Inflammatory macrophage treated with lipopolysaccharide for 1 hour (primary cell): Measurements from ENCODE around the gene DNAJC2.
"Not testable (repeated sequence)": the region's sequence is repeated elsewhere in the genome, so short reads cannot be mapped to it uniquely, and the experiment has no call there.

ENCODE experiments used
- DNase-seq, 2 donors: peaks; one replicate each; pipeline ENCODE4 v3.0.0-alpha.2; 2020 to 2022

The DNAJC2 gene

DNA sequence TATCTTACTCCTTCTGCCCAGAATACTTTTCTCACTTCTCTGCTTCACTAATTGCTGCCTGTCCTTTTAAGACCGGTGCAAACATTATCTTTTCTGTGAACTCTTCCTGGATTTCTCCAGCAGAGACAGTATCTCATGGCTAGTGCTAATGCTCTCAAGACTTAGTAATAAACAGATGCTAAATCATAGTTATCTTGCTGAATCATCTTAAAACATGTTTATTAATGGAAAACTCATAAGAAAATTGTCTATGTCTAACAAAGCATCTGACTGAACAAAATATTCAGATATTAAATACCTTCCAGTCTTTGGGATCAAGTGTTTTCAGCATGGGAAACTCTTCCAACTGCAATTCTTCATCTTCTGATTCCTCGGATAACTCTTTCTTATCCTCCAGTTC is 3.1 kb downstream of the DNAJC2 start:
- DNase-seq: no peak

DNA sequence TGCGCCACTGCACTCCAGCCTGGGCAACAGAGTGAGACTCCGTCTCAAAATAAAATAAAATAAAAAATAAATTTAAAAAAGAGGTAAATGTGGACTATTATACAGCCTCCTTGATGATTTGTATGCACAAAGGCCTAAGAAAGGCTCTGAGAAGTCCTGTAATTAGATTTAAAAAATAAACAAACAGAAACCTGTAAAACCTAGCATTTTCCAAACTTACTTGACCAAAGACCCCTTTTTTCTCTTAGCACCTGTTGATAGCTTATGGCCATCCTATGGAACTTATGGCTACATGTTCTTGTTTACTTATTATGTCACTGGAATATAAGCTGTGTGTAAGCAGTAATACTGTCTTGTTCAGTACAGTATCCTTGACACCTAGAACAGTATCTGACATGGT is 5.7 kb downstream of the DNAJC2 start:
- DNase-seq: no peak

DNA sequence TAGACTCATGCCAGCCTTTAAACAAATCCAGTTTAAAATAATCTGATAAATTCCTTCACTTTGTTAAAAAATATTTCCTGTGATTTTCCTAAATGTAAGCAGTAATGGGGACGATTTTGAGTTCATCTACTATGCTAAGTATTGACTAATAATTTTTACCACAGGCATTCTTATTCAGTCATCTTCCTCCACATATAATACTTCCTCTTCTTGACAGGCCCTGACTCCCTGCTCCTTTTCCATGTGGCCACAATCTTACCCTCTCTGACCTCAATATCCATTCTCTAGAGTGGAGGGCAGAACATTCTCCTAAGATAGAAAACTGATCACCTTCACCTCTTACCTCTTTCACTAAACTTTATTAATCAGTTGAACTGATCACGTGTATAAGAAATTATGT is 7.8 kb downstream of the DNAJC2 start:
- DNase-seq: peak; percentile 39 to 51

DNA sequence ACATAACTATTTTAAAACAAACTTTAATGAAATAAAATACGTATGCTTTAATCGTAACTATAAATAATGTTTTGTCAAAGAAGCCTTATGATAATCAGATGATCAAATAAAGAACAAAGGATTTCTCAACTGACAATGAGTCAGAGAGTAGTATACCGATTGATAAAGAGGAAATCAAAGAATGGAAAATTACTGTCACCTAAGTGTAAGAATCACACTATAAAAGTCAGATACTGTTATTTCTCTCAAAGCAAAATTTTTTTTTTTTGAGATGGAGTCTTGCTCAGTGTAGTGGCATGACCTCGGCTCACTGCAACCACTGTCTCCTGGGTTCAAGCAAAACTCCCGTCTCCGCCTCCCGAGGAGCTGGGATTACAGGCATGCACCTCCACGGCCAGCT is 18.8 kb downstream of the DNAJC2 start:
- no peak for DNase-seq

DNA sequence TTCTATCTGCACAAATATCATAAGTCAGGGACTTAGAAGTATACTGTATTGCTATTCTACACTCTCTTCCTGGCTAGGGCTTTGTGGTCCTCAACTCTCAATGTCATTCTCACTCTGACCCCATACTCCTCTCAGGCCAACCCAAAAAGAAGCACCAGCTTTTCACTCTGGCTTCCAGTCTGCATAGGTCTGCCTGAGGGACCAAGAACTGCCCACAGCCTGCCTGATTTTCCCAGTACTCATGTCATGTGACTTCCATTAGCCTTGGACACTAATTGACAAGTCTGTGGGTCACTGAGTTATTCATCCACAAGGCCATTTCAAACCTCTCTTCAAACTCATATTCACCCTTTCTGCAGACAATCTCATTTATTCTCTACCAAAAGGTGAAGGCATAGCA is 27.6 kb downstream of the DNAJC2 start:
- no peak for DNase-seq

DNA sequence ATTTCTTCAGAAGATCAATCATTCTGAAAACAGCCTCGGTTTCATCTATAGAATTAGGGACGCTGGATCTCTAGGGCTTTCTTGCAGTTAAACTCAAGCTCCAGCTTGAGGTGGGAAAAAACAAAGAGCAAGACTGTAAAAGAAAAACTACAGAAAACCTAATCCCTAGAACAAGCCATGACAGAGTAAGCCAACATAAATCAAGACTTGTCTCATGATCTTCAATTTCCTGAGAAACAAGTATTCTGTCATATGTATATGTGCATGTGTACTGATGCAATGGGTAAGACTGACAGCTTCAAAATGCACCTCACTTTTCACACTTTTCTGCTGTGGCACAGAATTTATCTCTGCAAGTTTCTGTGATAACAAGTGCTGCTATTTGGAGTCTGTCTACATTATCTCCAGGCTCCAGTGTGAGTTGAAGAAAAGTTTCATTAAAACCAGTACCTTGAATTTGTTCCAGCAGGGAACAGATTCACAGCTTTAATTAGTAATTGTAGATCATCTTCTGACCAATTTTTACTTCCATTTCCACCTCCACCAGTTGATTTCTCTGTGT is 28.1 kb downstream of the DNAJC2 start:
- no peak for DNase-seq

DNA sequence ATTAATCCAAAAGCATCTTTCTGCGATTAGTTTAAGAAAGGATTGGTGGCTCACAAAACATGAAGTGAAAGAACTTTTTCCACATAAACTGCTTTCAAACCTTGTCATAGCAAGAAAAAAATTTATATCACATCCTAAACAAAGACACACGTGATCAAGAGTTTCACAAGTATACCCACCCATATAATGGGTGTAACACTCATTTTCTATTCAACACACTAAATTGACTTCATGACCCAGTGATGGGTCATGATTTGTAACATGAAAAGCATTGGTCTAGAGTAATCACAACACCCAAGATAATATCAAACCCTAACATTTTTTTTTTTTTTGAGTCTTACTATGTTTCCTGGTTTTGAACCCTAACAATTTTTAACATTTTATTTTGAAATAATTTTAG is 29.7 kb downstream of the DNAJC2 start:
- no peak for DNase-seq

DNA sequence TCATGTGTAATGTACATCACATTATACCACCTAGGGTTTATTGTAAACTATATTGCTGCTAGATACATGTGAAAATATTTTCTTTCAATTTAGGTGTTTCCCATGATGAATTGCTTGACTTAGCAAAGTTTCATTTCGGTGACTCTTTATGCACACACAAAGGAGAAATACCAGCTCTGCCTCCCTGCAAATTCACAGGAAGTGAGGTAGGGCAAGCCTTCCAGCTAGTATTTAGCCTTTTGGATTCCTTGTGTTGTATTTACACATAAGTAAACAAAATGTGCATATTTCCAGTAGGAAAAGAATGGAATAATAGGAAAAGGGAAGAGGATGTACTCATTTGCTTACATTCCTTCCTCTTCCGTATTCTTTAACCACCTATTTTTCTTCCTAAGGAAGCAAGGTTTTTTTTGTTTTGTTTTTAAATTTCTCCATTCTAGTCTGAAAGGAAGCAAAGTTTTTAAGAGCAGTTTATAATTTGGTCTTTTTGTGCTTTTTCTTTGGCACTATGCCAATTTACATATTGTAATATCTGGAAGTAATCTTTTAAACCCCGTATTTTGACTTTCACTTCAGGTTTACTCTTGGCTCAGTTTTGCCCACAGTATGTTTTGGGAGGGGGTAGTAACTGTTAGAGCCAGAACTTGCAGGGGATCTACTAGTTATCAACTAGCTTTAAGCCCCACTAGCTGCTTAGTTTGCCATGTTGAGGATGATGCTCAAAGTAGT is 36.9 kb downstream of the DNAJC2 start:
- DNase-seq: no peak

DNA sequence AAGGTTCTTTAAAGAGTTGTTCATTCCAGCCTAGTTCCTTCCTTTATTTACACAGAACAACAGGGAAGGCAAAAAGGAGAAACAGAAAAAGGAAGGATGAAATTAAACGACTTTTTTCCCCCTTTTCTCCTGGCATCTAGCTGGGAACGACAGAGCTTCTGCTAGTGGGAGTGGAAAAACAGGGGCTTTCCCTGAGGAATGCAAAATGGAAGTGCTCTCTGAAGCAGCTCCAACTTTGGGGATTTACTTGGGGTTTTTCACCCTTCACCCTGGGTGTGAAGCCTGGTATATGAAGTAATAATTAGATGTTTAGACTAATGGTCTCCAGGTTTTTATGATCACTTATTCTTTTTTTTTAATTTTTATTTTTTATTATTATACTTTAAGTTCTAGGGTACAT is 43.1 kb downstream of the DNAJC2 start:
- DNase-seq: peak in 1 of 2 donors; percentile 47

DNA sequence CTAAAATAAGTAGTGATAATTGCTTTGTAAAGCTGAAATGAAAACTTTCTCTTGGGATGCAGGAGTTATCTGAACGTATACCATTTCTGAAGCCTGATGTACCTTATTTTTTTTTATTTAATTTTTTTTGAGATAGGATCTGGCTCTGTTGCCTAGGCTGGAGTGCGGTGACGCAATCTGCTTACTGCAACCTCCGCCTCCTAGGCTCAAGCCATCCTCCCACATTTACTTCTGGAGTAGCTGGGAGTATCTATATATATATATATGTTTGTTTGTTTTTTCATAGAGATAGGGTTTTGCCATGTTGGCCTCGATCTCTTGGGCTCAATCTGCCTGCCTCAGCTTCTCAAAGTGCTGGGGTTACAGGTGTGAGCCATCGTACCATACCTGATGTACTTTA is 44.9 kb downstream of the DNAJC2 start:
- no peak for DNase-seq

DNA sequence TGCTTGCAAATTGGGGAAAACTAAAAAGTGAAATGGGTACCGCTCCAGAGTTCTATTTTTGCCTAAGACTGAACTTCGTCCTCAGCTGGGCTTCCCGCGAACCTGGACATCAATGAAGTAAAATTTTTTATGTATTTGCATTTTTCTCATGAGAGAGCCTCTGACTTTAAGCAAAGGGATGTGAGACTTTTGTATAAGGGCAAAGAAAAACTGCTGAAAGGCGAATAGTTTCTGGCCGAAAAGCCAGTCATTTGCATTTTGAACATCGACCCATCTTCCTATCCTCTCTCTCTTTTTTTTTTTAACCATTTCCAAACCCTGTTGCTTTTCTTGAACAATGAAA is 46.8 kb downstream of the DNAJC2 start:
- DNase-seq: no peak

DNA sequence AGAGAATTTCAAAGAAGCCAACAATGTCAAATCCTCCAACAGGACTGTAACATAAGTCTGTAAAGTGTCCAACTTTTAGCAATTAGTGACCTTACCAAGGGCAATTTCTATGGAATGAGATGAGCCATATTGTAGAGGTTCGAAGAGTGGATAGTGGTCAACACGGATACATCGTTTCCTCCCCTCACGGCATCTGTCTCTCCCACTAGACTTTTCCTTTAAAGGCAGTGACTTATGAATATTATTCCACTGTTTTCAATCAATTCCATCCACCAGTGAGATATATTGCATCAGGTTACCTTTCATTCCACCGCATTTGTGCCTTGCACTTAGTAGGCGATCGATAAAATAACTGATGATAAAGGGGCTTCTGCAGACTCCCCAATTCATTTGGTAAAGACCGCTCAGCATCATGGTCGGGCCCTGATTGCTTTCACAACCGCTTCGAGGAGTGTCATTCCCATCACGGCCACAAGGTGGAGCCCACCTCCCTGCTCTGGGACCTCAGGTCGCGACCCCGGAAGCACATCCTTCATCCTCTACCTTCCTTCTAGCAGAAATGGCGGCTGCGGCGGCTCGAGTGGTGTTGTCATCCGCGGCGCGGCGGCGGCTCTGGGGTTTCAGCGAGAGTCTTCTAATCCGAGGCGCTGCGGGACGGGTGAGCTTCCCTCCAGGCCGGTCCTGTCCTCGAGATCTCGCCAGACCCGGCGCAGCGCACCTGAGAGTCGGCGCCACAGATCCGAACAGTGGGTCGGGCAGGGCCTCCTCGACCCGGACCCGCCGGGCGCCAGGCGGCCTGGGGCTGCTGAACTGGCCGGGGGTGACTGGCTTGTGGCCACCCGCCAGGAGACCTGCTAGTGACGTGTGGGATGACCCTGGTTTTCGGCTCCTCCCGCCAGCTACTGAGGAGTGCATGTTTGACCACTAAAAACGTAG is 47.4 kb downstream of the DNAJC2 start, which contains the start of gene PMPCB:
TSS of gene PMPCB (plus strand) at position 535 of the 936 bp plus-strand sequence. CDS start at position 560, 25 bp downstream.
- peak; percentile 83 to 99 for DNase-seq

DNA sequence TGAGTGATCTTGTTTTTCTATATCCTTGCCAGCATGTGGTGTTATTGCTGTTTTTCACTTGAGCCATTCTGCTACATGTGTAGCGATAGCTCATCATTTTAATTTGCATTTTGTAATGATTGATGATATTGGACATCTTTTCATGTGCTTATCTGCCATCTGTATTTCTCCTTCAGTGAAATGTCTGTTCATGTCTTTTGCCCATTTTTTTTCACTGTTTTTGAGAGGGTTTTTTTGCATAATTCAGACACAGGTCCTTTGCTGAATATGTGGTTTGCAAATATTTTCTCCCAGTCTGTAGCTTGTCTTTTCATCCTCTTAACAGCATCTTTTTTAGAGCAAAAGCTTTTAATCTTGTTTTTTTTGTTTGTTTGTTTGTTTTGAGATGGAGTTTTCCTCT is 51.0 kb downstream of the DNAJC2 start:
- no peak for DNase-seq

DNA sequence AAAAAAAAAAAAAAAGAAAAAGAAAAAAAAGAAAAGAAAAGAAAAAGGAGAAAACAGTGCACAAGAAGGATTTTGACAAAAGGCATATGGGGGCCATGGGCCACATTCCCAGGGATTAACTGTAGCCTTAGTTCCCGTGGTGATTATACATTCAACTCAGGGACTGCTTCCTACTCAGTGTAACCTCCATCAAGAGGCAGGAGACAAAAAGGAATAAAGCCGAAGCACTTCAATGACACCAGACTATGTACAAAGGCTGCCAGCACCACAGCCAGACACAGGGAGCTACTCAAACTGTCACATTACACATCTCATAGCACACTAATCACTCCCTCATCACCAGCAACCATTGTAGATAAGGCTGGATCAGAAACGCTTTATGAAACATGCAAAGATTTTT is 52.4 kb downstream of the DNAJC2 start:
- no peak for DNase-seq

DNA sequence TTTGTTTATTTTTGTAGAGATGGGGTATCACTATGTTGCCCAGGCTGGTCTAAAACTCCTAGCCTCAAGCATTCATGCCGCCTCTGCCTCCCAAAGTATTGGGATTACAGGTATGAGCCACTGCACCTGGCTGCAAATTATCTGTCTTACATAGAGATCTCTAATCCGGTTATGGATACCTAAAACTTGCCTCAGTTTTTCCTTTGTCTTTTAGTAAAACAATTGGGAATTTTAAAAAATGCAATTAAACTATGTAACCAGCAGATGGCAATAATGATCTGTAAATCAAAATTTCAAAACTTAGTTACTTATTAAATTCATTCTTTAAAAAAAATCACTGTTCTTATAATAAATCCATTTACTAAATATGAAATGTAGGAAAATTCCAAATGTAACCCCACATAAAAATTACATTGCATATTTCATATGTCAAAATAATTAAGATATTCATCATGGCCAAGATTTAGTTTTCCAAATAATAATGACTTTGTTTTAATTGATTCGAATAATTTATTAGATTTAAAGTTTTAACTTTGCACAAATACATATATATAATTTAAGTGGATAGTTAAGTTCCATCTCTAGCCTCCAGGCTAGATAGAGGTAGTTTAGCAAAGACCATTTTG is 61.7 kb downstream of the DNAJC2 start:
- not testable (repeated sequence) for DNase-seq

DNA sequence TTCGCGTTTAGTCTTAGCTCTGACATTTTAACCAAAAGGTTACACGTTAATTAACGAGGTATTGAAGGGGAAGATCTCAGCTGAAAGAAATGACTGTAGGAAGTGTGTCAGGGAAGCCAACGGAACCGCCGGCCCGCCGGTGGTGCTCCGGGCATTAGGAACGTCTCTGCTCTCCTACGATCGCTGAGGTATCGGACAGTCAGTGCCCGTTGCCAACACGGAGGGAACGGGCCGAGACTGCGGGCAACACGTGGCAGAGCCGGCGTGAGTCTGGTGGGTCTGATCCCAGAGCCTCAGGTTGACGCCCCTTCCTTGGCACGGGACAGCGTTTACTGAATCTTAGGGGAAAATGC is 63.8 kb downstream of the DNAJC2 start:
- not testable (repeated sequence) for DNase-seq

DNA sequence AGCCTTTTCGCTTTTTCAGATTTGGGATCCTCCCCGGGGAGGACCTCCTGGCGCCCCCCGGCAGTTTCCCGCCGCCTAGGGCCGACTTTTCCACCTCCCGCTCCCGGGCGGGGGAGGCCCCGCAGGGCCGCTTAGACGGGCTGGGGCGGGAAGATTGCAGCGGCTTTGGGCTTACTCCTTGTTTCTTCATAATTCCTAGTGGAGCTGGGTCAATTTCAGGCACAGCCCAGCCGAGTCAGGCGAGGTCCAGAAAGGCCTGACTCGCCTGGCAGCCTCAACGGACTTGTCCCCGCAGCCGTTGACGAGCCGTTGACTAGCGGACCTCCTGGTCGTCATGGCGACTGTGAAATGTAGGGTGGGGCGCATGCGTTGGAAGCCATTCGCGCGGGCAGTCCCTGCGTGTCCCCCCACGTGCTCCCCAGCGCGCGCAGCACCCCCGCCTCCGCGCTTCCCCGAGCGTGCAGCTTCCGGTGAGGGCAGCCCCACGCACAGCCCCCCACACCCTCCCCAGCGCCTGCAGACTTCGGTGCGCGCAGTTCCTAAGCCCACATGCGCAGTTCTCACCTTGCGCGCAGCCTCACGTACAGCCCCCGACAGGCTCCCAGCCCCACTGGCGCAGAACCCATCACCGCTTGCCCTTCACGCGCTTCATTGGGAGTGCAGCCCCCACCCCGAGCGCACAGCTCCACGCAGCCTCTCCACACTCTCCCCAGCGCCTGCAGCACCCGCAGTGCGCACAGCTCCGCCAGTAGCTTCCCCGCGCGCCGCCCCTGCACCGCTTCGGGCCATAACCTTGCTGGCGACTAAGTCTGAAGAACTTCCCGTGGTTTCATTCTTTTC is 64.4 kb downstream of the DNAJC2 start:
- peak; percentile 35 to 53 for DNase-seq

DNA sequence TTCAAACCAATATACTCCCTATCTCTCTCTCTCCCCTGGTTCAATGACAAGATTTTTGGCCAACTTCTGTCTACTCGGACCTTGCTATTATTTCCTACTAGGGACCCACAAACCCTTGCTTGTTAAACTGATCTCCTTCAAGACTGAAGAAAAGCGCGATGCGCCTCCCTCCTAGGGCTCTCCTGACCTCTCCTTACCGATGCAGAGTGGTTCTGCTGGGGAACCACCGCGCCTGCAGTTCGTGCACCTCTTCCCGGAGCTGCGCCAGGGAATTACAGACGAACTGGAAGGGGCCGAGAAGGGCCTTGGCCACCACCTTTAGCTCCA is 65.0 kb downstream of the DNAJC2 start:
- not testable (repeated sequence) for DNase-seq

DNA sequence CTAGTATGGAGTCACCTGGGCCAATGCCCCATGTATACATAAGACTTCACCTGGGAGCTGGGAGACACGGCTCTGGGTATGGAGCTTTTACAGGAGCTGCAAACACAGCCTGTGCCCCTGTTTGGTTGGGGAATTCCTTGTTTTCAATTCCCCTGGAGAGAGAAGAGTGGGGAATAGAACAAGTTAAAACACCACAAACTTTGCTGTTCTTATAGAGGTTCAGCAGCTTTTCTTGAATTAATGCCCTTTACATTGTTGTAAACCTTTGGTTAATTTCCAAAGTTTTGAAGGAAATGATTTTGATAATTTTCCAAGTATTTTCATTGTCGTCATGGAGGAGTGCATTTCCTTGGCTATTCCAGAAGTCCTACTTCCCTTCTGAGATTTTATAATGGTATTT is 66.4 kb downstream of the DNAJC2 start:
- DNase-seq: not testable (repeated sequence)

DNA sequence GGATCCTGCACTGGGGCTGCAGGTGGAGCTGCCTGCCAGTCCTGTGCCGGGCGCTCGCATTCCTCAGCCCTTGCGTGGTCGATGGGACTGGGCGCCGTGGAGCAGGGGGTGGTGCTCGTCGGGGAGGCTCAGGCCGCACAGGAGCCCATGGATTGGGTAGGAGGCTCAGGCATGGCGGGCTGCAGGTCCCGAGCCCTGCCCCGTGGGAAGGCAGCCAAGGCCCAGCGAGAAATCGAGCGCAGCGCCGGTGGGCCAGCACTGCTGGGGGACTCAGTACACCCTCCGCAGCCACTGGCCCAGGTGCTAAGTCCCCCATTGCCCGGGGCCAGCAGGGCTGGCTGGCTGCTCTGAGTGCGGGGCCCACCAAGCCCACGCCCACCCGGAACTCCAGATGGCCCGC is 69.7 kb downstream of the DNAJC2 start:
- not testable (repeated sequence) for DNase-seq

DNA sequence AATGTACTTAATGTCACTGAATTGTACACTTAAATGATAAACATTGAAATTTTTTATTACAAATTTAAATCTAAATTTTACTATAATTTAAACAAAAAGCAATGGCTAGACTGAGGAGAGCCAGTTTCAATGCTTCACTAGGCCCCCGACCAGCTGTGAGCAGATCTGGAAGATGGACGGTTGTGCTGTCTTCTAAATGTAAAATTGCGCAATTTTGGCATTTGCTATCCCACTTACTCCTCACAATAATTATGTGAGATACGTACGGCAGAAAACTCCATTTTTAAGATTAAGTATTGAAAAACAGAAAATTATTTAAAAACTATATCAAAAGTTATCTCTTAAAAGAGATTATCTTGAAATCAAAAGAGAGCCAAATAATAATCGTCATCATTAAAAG is 71.2 kb downstream of the DNAJC2 start:
- not testable (repeated sequence) for DNase-seq

DNA sequence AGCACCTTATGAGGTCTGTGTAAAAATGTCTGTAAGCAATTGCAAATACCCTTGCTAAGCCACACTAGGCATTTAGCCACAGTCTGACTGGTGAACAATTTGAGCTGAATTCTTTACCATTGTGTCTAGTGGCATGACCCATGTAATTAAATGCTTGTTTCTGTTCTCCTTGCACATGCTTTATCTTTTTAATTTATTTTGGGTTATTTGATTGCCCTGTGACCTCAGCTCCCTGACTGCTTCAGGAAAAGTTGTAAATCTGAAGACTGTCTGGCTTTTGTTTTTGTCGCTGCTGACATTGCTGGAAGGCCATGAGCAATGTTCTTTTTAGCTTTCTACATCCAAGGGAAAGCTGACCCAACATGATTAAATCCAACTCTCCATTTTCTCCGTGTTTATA is 78.3 kb downstream of the DNAJC2 start:
- DNase-seq: not testable (repeated sequence)

DNA sequence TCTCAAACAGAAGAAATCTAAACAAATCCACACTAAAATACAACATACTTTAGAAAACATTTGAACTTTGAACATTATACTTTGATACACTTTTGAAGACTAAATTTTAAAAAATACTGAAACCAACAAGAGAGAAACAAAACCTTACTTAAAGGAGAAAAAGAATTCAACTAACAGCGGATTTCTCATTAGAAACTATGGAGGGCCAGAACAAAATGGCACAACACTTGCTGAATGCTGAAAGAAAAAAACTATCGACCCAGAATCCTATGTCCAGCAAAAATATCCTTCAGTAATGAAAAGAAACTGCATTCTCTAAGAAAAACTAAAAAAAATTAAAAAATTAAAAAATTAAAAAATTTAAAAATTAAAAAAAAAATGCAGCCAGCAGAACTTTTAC is 80.5 kb downstream of the DNAJC2 start:
- DNase-seq: not testable (repeated sequence)
